ENCODE results near the gene SLC25A45.
"Not testable (repeated sequence)": the region's sequence is repeated elsewhere in the genome, so short reads cannot be mapped to it uniquely, and the experiment has no call there.

The SLC25A45 gene

GRCh38 chr11:65420979-65421793 is 38.7 kb upstream of the SLC25A45 start:
- peak; percentile 68 for DNase-seq

- no peak for DNase-seq
These were observed 38.1 kb upstream of the SLC25A45 start for GRCh38 chr11:65420506-65420905.

DNA sequence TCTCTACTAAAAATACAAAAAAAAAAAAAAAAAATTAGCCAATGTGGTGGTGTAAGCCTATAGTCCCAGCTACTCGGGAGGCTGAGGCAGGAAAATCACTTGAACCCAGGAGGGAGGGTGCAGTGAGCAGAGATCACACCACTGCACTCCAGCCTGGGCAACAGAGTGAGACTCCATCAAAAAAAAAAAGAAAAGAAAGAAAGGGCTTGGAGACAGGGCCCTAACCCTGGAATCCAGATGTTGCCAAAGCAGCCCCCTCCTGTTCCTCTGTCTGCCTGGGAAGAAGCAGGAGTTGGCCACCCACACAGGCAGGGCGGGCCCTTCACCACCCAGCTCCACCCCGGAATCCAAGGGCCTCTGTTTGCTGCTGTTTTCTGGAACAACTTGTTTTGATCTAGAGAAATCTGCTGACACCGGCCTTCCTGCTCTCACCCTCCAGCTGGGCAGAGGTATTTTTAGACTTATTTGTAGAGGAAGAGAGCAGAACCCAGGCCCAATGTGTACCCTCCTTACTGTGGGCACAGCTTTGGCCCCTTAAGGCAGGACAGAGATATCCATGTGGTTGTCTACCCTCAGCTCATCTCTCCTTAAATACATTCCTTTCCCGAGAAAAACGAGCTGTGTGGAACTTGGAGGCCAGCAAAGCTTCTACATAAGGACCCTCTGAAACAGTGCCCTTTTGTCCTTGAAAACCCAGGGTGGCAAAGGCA is 37.5 kb upstream of the SLC25A45 start:
- DNase-seq = no peak

DNA sequence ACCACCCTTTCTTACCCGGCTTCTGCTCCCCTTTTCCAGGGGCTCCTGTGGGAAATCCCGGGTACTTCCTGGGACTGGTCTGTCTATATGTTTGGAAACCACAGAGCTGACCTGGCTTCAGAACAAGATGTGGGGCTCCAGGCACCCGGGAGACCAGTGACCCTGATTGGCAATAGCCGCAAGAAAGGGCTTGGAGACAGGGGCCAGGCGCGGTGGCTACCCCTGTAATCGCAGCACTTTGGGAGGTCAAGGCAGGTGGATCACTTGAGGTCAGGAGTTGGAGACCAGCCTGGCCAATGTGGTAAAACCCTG is 37.0 kb upstream of the SLC25A45 start:
- DNase-seq = no peak

DNA sequence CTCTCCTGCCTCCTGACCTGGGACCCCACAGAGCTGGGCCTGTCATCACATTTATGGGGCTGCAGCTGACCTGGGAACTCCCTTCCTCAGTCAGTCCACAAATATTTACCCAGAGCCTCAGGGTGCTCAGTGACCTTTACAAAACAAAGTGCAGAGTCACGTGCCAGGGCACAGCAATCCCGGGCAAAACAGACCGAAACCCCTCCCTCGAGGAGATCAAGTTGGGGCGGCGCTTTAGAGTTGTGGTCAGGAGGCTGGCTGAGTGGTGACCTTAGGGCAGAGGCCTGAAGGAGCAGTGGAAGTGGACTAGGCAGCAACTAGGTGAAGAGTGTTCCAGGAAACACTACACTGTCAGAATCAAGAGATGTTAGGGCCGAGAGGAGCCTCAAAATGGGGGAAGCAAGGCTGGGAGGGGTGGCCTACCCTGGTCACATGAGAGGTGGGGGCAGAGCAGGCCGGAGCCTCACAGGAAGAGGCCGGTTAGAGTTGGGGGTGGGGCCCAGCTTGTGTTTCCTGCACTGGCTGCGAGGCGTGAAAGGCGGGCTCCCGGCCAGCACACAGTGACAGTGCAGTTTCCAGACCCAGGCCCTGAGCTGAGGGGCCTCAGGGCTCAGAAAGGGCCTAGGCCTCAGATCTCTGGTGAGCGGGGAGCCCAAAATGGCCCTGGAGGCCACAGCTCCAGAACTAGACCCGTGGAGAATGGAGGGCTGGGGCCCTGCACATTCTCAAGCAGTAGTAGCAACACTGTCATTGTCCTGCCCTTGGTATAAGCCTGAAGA is 36.4 kb upstream of the SLC25A45 start:
- DNase-seq = peak; percentile 78

DNA sequence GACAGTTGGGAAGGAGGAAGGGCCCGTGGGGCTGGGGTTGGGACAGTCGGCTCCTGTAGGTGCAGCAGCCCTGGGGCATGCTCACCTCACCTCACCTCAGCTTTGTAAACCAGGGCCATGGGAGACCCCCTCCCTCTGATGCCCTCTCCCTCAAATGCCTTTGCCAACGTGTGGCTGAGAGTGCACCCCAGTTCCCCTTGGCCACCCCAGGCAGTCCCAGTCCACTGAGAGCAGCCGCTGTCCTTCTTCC is 35.9 kb upstream of the SLC25A45 start:
- no peak for DNase-seq

- DNase-seq = no peak
These were observed 35.4 kb upstream of the SLC25A45 start for GRCh38 chr11:65417702-65418430.

GRCh38 chr11:65416841-65417701 is 34.6 kb upstream of the SLC25A45 start:
- DNase-seq = no peak

GRCh38 chr11:65416341-65416824 is 33.9 kb upstream of the SLC25A45 start:
- DNase-seq = peak; percentile 36

- DNase-seq = no peak
These were observed 33.3 kb upstream of the SLC25A45 start for GRCh38 chr11:65415499-65416340.

DNA sequence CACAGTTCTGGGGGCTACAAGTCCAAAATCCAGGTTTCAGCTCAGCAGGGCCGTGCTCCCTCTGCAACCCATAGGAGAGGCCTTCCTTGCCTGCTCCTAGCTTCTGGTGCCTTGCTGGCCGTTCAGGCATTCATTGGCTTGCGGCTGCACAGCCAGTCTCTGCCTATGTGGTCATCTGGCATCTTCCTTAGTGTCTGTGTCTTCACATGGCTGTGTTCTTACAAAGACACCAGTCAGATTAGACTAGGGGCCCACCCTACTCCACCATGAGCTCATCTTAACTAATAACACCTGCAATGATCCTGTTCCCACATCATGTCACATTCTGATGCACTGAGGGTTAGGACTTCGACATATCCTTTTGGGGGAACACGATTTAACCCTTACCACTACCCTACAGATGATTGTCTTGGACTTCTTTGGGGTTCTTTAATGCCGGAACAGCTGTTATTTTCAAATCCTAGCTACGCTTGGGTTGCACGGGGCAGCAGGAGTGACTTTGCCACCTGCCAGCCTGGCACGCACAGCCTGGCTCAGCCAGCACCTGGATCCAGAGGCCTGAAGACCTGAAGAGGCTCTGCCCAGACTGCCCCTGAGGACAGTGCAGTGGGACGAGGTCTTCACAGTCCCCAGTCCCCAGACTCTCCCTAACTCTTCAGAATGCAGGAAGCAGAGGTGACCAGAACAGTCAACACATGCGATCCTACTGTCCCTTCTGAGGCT is 32.5 kb upstream of the SLC25A45 start:
- DNase-seq = no peak

DNA sequence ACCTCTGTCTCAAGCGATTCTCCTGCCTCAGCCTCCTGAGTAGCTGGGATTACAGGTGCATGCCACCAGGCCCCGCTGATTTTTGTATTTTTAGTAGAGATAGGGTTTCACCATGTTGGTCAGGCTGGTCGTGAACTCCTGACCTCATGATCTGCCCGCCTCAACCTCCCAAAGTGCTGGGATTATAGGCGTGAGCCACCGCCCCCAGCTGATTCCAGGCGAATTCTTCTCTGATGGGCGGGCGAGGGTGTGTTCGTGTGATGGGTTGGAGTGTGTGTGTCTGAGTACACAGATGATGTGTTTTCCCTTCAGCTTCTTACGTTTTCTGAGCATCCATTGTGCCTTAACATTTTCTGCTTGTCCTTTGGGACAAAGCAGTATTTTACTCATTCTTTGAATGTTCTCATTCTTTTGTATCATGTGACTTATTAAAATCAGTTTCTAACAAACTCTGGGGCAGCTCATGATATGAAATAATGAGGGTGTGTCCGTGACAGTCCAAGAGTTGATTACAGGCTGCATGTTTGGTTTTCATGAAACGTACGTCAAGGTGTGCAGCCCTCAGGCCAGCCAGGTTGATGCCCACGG is 30.7 kb upstream of the SLC25A45 start:
- DNase-seq = not testable (repeated sequence)

DNA sequence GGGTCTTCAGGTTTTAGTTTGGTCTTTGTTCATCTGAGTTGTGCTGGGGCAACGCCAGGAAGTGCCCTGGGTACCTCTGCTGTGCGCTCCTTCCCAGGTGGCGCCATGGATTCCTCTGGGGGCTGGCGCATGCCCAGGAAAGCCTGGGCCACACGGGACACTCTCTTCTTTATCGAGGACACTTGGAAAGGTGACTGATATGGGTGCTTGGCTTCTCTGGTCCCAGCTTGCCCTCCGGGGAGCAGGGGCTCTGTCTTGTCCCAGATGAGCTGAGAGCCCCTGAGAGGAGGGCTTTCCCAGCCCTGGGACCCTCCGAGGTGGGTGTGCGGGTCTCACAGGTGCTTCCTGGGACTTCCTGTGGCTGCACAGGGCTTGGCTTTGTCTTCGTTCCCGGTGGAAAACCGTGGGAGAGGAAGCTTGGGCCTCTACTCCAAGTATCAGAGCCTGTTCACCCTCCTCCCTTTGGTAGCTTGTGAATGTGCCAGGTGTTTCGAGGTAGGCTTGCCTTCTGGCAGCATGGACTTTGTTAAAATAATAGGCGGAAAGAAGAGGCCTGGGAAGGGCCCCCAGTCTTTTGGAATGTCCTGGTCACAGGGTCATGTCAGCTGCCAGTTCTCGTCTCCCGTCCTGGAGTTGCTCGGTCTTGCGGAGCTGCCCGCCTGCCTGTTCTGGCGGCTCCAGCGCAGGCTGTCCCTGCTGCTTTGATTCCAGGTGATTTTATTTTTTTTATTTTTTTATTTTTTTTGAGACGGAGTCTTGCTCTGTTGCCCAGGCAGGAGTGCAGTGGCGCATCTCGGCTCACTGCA is 30.0 kb upstream of the SLC25A45 start:
- DNase-seq = no peak

DNA sequence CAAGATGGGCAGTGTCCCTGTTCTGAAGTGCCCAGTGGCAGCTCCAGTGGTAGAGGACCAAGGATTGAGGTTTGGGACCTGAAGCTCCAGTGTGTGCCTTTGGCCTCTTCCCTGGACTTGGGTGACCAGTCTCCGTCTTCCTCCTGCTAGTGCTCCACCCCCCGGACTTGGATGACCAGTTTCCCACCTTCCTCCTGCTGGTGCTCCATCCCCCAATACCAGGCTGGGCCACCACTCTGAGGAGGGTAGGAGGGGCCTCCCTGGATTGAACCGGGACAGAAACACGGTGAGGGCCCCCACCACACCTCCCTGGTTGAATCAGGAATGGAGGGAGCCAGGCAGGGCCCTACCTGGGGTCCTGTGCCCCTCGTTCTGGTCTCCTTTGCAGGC is 29.2 kb upstream of the SLC25A45 start:
- DNase-seq = no peak

GRCh38 chr11:65410936-65411680 is 28.7 kb upstream of the SLC25A45 start:
- no peak for DNase-seq

DNA sequence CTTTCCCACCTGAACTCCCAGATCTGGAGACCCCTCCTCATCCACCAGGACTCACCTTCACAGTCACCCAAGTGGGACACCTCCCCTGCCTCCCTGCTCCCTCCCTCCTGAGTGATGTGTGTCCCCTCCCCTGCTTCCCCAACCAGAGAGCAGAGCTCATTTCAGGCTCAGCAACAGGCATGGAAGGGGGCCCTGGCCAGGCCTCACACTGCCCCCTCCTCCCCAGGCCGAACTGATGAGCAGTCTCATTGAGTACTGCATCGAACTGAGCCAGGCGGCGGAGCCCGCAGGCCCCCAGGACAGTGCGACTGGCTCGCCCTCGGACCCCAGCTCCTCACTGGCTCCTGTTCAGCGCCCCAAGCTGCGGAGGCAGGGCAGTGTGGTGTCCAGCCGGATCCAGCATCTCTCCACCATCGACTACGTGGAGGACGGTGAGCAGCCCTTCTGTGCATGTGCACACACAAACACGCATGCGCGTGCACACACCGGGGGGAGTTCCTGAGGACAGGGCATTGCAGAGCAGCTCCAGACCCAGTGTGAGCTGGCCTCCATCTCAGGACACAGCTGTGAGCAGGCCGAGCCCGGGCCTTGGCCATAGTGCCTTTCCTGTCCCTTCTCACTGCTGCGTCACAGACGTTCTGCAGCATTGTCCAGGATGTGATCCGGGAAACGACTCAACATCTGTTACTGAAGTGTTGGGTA is 22.3 kb upstream of the SLC25A45 start:
- DNase-seq = no peak

DNA sequence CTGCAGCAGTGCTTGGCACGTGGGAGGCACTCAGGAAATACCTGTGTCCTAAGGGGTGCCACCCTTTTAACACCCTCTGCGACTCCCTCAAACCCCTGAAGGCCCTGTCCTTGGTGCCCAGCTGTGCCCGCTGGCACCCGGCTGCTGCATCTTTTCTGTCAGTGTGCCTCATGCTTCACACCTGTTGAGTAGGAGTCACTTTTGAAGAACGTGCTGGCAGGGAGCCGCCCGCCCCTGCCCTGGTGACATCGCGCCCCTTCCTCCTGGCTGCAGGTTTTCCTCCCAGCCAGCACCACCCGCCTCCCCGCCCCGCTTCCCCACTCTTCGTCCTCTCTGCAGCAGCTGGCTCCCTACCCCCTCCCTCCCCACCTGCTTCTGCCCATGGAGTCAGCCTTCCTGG is 21.8 kb upstream of the SLC25A45 start:
- no peak for DNase-seq

DNA sequence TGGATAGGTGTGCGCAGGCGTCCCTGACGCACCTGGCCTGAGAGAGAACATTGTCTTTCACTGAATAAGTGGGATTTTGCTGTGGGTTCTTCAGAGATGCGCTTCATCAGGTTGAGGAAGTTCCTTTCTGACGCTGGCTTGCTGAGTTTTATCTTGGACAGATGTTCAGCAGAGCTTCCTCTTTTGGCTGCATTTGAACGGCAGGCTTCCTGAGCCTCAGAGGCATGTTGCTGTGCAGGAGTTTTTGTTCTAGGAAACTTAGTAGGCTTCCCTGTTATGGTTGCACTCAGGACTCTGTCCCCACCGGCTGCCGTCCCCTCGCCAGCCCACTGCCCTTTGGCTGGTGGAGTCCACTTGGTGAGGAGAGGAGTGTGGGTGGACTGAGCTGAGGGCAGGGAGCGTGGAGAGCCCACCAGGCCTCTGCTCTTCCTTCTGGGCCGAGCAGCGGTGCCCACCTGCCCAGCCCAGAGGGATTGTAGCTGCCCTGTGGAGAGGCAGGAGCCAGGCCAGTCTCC is 21.2 kb upstream of the SLC25A45 start:
- DNase-seq = no peak

Data from GOT3 (cell line).